IPS DF 6.9 (cell line): Measurements from ENCODE around the gene LENG9.
A peak's percentile ranks its signal among the peaks of the same experiment; 100 is the strongest.
"Not testable (repeated sequence)": the region's sequence is repeated elsewhere in the genome, so short reads cannot be mapped to it uniquely, and the experiment has no call there.

Experiments
- DNase-seq: peaks from one replicate; pipeline ENCODE4 v3.0.0-alpha.2; 2013; ENCODE audit warnings: low read depth, low spot score
- H3K27ac ChIP-seq: one replicate; pipeline ENCODE4 v1.5.1; 2013; ENCODE audit warnings: low read length, control low read depth
- H3K27me3 ChIP-seq: 2 replicates; pipeline ENCODE4 v1.6.1; 2013; ENCODE audit warnings: mild to moderate bottlenecking, low read length; ENCODE audit not compliant: control insufficient read depth, insufficient read depth
- H3K36me3 ChIP-seq: 2 replicates; pipeline ENCODE4 v1.6.1; 2013; ENCODE audit warnings: low read length; ENCODE audit not compliant: control insufficient read depth, insufficient read depth
- H3K4me1 ChIP-seq: 2 replicates; pipeline ENCODE4 v1.6.1; 2013; ENCODE audit warnings: low read length; ENCODE audit not compliant: control insufficient read depth, insufficient read depth
- H3K4me3 ChIP-seq: 2 replicates; pipeline ENCODE4 v1.5.1; 2013; ENCODE audit warnings: mild to moderate bottlenecking, low read length
- H3K9me3 ChIP-seq: 2 replicates; pipeline ENCODE4 v1.6.1; 2013; ENCODE audit warnings: low read length, inconsistent platforms; ENCODE audit not compliant: control insufficient read depth, insufficient read depth
- WGBS: extraction: QIAGEN DNeasy Blood & Tissue Kit; methylation state at CpG from one replicate; pipeline ENCODE4 v1.1.7; 2013; ENCODE audit warnings: mixed read lengths, missing lambda C conversion rate; ENCODE audit not compliant: insufficient read length, insufficient coverage; 5-methylcytosine and 5-hydroxymethylcytosine counted together

LENG9 gene

GRCh38 chr19:54463531-54464043 lies at the start of gene LENG9:
Gene LENG9 (minus strand): TSS chr19:54463778. CDS start chr19:54463526, 252 bp downstream.
- peak; percentile 91 for DNase-seq
- Histone ChIP-seq H3K4me3 (peak within 1 kb of the TSS; percentile 73), H3K36me3 (peaks cover 18% of the 10 kb centered on the region), H3K27me3 (no peaks in the 10 kb centered on the region), H3K4me1 (no peaks in the 10 kb centered on the region; the same call in 1 of the 2 replicates), H3K27ac (no peak within 1 kb of the TSS), H3K9me3 (no peaks in the 10 kb centered on the region)
- no CpG with 5 or more reads among the region's 41 CpGs for WGBS

- not testable (repeated sequence) for H3K4me3 ChIP-seq, H3K27me3 ChIP-seq, H3K9me3 ChIP-seq, H3K36me3 ChIP-seq, H3K27ac ChIP-seq, H3K4me1 ChIP-seq, DNase-seq
- WGBS: no CpG with 5 or more reads among the region's 21 CpGs
Measured at GRCh38 chr19:54509200-54509940, 45.8 kb upstream of the LENG9 start.

GRCh38 chr19:54508487-54508886 lies 44.9 kb upstream of the LENG9 start:
- DNase-seq, H3K27ac ChIP-seq, H3K4me3 ChIP-seq, H3K36me3 ChIP-seq, H3K4me1 ChIP-seq, H3K27me3 ChIP-seq, H3K9me3 ChIP-seq: not testable (repeated sequence)
- no CpG with 5 or more reads among the region's 3 CpGs for WGBS

GRCh38 chr19:54507824-54508223 lies 44.2 kb upstream of the LENG9 start:
- no CpG with 5 or more reads among the region's 12 CpGs for WGBS
- no peaks in the 10 kb centered on the region; the same call in none of the 2 replicates for H3K9me3 ChIP-seq
- no peak for DNase-seq
- no peaks in the 10 kb centered on the region for H3K4me1 ChIP-seq
- H3K27me3 ChIP-seq: no peaks in the 10 kb centered on the region
- H3K4me3 ChIP-seq: no peak overlapping the region
- H3K27ac ChIP-seq: no peak overlapping the region
- no peaks in the 10 kb centered on the region for H3K36me3 ChIP-seq

GRCh38 chr19:54507038-54507717 lies 43.6 kb upstream of the LENG9 start:
- not testable (repeated sequence) for H3K4me1 ChIP-seq, DNase-seq, H3K9me3 ChIP-seq, H3K27me3 ChIP-seq, H3K27ac ChIP-seq, H3K4me3 ChIP-seq, H3K36me3 ChIP-seq
- no CpG with 5 or more reads among the region's 15 CpGs for WGBS

- no peak overlapping the region for H3K4me3 ChIP-seq
- no CpG with 5 or more reads among the region's 10 CpGs for WGBS
- H3K27ac ChIP-seq: no peak overlapping the region
- no peaks in the 10 kb centered on the region for H3K27me3 ChIP-seq
- no peak for DNase-seq
- H3K9me3 ChIP-seq: peaks cover 2% of the 10 kb centered on the region; the same call in 1 of the 2 replicates
- no peaks in the 10 kb centered on the region for H3K36me3 ChIP-seq
- no peaks in the 10 kb centered on the region for H3K4me1 ChIP-seq
Measured at GRCh38 chr19:54506079-54506478, 42.5 kb upstream of the LENG9 start.

GRCh38 chr19:54505542-54505941 lies 42.0 kb upstream of the LENG9 start:
- no CpG with 5 or more reads among the region's 4 CpGs for WGBS
- H3K36me3 ChIP-seq, H3K27ac ChIP-seq, H3K4me1 ChIP-seq, DNase-seq, H3K27me3 ChIP-seq, H3K4me3 ChIP-seq, H3K9me3 ChIP-seq: not testable (repeated sequence)

GRCh38 chr19:54502518-54503048 lies 39.0 kb upstream of the LENG9 start, which contains the start of gene LAIR2:
Gene LAIR2 (plus strand): TSS chr19:54502831. CDS start chr19:54502919, 88 bp downstream.
- H3K27me3 ChIP-seq: no peaks in the 10 kb centered on the region
- H3K4me3 ChIP-seq: no peak within 1 kb of the TSS
- H3K9me3 ChIP-seq: peaks cover 7% of the 10 kb centered on the region
- no peak within 1 kb of the TSS for H3K27ac ChIP-seq
- no peaks in the 10 kb centered on the region for H3K4me1 ChIP-seq
- DNase-seq: no peak
- WGBS: no CpG with 5 or more reads among the region's 14 CpGs
- no peaks in the 10 kb centered on the region for H3K36me3 ChIP-seq

GRCh38 chr19:54498451-54498772 lies 34.8 kb upstream of the LENG9 start:
- not testable (repeated sequence) for H3K4me3 ChIP-seq, H3K9me3 ChIP-seq, H3K27me3 ChIP-seq, H3K4me1 ChIP-seq, H3K36me3 ChIP-seq, H3K27ac ChIP-seq, DNase-seq
- no CpG with 5 or more reads among the region's 9 CpGs for WGBS

- not testable (repeated sequence) for H3K4me3 ChIP-seq, H3K36me3 ChIP-seq, DNase-seq, H3K27ac ChIP-seq, H3K9me3 ChIP-seq, H3K27me3 ChIP-seq, H3K4me1 ChIP-seq
- WGBS: no CpG with 5 or more reads among the region's 15 CpGs
Measured at GRCh38 chr19:54497747-54498450, 34.3 kb upstream of the LENG9 start.
